ENCODE measurements around the gene KCNG4.
A peak's percentile ranks its signal among the peaks of the same experiment; 100 is the strongest.
"Not testable (repeated sequence)": the region's sequence is repeated elsewhere in the genome, so short reads cannot be mapped to it uniquely, and the experiment has no call there.

Gene KCNG4

DNA sequence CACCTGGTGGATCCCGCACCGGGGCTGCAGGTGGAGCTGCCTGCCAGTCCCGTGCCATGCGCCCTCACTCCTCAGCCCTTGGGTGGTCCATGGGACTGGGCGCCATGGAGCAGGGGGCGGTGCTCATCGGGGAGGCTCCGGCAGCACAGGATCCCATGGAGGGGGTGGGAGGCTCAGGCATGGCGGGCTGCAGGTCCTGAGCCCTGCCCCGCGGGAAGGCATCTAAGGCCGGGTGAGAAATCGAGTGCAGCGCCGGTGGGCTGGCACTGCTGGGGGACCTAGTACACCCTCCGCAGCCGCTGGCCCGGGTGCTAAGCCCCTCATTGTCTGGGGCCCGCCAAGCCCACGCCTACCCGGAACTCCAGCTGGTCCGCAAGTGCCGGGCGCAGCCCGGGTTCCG lies 35.3 kb downstream of the KCNG4 start:
- not testable (repeated sequence) for DNase-seq

DNA sequence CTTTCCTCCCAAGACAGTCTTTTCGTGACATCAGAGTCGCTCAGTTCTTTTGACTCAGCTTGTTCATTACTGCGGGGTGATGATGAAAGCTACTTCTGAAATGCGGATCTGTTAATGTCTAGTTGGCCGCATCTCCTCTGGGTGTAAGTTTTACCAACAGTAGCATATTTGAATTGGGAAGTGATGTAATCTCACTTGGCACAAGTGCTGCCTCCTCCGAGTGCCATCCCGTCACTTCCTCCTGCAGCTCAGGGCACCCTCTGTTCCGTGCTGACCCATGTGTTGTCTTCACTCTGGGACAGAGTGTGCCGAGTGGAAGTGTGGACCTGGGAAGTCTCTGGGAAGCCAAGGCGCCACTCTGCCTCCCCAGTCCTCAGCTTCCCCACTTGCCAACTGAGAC lies 40.0 kb downstream of the KCNG4 start:
- DNase-seq = no peak

GRCh38 chr16:84199097-84199496 lies 40.7 kb downstream of the KCNG4 start:
- no peak for DNase-seq

GRCh38 chr16:84198401-84198800 lies 41.4 kb downstream of the KCNG4 start:
- no peak for DNase-seq

- DNase-seq = no peak
Observed at GRCh38 chr16:84197466-84198128, 42.2 kb downstream of the KCNG4 start.

- DNase-seq = no peak
Observed at GRCh38 chr16:84196727-84197394, 43.0 kb downstream of the KCNG4 start.

- no peak for DNase-seq
Observed at GRCh38 chr16:84196101-84196500, 43.7 kb downstream of the KCNG4 start.

DNA sequence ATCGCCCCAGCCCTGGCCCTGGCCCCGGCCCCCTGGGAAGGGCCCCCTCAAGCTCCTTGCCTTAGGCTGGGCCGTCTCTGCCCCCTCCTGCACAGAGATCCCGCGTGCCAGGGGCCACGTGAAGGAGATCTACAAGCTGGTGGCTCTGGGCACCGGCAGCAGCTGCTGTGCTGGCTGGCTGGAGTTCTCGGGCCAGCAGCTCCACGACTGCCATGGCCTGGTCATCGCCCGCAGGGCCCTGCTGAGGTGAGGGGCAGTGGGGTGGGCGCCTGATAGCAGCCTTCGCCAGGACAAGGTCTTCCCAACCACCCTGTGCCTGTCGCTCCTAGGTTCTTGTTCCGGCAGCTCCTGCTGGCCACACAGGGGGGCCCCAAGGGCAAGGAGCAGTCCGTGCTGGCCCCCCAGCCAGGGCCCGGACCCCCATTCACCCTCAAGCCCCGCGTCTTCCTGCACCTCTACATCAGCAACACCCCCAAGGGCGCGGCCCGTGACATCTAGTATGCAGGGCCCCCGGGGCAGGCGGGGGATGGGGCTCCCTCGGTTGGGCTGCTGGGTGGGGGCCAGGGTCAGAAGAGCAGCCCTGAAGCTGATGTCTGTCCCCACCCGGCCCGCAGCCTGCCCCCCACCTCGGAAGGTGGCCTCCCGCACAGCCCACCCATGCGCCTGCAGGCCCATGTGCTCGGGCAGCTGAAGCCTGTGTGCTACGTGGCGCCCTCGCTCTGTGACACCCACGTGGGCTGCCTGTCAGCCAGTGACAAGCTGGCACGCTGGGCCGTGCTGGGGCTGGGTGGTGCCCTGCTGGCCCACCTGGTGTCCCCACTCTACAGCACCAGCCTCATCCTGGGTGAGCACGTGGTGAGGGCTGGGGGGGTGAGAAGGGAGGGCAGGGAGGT lies 44.4 kb downstream of the KCNG4 start:
- no peak for DNase-seq

DNA sequence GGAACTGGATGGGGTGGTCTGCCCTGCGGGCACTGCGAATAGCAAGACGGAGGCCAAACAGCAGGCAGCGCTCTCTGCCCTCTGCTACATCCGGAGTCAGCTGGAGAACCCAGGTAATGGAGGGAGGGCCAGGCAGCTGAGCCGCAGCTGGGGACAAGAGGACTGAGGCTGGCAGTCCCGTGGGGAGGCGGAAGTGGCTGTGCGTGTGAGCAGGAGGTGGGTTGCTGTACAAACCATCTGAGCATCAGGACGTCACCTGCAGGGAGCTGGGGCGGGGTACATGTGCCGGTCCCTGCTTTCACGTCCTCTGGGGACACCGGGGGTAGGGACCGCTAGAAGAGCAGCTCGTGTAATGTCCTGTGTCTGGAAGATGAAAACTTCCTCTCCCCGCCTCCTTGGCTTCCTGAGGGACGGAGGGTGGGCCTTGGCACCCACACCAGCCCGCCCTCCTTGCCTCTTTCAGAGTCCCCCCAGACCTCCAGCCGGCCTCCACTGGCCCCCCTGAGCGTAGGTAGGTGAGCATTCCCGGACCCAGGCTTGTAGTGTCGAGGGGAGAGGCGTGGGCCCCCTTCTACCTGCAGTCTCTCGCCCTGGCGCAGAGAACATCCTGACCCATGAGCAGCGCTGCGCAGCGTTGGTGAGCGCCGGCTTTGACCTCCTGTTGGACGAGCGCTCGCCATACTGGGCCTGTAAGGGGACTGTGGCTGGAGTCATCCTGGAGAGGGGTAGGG lies 45.2 kb downstream of the KCNG4 start:
- DNase-seq = no peak

DNA sequence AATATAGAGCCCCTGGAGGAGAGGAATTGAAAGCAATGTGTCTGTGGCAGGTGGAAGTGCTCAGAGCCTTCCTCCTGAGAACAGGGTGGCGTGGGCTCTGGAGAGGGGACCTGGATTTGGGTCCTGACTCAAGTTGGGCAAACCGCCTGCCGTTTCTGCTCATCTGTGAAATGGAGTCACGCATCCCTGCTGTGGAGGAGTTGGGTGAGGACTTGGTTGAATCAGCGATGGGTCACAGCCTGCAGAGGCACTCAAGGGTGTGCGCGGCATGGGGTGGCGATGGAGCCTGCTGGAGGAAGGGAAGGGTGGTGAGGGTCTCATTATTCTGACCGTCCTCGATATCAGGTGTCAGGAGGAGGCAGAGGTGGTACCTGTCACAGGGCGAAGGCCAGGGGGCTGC lies 45.8 kb downstream of the KCNG4 start:
- DNase-seq = no peak

GRCh38 chr16:84193480-84193879 lies 46.3 kb downstream of the KCNG4 start:
- DNase-seq = no peak

- DNase-seq = no peak
Observed at GRCh38 chr16:84191466-84191865, 48.3 kb downstream of the KCNG4 start.

- DNase-seq = no peak
Observed at GRCh38 chr16:84190731-84191388, 49.0 kb downstream of the KCNG4 start, which contains the start of gene ADAD2. Gene ADAD2, plus strand, starts transcription at chr16:84191157. Its CDS starts 74 bp downstream, at chr16:84191231.

- peak; percentile 92 for DNase-seq
Observed at GRCh38 chr16:84186685-84187437, 53.0 kb downstream of the KCNG4 start, which contains the start of gene TAF1C. Gene TAF1C, minus strand, starts transcription at chr16:84187057. Its CDS starts 2,069 bp downstream, at chr16:84184988.

DNA sequence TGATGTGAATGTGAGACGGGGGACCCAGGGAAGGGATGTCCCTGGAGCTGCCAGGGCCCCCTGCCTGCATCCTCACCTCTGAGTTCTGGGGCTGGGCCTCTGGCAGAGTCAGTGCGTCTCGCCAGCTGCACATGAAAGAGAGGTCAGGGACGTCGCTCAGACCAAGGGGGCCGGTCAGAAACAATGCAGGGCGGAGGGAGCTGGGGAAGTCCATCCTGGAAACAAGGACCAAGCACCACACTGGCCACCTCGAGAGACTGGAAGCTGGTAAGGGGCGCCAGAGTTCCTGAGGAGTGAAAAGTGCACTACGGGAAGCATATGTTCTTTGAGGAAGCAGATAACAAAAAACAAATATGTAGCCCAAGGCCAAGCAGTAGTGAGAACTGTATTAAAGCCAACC lies 55.0 kb downstream of the KCNG4 start:
- no peak for DNase-seq

DNA sequence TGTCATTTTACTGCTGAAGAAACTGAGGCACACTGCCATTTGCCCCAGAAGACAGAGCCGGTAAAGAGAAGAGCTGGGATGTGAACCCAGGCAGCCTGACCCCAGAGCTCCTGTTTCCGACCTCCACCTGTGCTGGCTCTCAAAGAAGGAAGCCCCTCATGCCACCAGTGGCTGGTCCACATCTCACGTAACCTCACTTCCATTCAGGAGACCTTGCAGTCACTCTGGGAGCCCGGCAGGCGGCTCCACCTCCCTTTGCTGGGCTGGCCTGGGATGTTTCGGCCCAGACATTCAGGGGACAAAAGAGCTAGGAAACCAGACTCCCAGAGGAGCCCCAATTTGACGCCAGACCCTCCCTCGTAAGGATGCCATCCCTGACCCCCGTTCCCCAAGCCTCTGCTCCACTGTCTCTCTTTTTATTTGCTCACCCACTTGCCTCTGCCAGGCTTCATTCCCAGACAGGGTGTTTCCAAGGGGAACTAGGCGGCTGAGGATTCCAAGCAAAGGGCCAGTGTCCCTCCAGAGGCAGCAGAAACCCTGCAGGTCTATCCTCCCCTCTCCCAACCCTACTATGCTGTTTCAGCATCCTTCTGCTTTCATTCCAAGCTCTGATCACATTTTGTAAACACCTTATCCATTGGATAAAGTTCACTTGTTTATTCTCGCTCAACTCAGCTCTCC lies 55.8 kb downstream of the KCNG4 start:
- no peak for DNase-seq

DNA sequence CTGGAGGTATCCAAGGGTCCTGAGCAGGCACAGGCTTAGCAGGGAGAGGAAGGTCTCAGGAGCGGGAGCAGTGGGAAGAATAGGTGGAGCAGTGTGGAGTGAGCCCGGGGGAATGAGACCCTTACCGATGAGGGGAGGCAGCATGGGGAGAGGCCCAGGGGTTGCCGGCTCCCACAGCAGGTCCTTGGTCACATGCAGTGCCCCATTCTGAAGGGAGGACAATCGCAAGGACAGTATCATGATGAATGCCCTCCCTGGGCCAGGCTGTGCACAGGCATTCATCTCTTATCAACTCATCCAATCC lies 56.3 kb downstream of the KCNG4 start:
- no peak for DNase-seq

GRCh38 chr16:84182680-84183571 lies 56.9 kb downstream of the KCNG4 start:
- no peak for DNase-seq

- DNase-seq = no peak
Observed at GRCh38 chr16:84182104-84182503, 57.7 kb downstream of the KCNG4 start.

Data from stimulated activated CD4-positive, alpha-beta T cell treated with anti-CD3 and anti-CD28 coated beads, Interleukin-4, amount 100 ng/mL, for 24 hours (primary cell).